ENCODE results near the gene DPPA2.

GRCh38 chr3:109325109-109325508 is 8.8 kb upstream of the DPPA2 start:
- TF ChIP-seq CTCF (IDR thresholded peaks at IDR 0.05) (no peak), POLR2A (IDR thresholded peaks at IDR 0.05) (no peak), EP300 (IDR thresholded peaks at IDR 0.05) (no peak)
